NCI-H1930 (cell line): ENCODE measurements around the gene DLGAP1.

ENCODE experiments used
- DNase-seq, 2 experiments: peaks; one replicate each; lab custom pipeline; 2025; lab: John Stamatoyannopoulos, UW

Gene DLGAP1

DNA sequence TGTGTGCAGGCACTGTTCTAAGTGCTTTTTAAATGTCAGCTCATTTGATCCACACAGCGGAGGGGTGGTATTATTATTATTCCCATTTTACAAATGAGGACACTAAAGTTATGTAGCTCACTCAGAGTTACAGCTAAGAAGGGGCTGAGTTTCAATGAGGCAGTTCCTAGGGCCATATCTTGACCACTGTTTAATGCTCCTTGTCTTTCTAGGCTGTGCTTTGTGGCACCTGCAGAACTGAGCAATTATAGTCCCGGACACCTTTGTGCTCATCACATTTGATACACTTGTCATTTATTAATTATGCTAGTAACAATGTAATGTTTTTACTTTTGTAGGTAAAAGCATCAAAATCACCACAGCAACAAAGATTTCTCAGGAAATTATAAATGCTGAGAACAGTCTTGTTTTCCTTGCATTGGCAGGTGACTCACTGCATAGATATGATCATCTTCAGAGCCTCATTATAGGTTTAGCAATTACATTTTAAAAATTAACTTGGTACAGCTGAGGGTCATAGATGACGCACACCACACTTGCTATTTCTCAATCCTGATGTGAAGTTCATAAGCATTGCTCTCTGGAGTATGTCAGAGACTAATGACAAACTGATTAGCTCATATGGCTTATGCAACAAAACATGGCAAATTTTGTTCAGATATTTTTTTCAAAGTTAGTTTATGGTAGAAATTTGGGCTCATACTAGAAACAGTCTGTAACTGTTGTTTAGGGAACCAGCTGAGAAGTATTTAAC is 638.3 kb downstream of the DLGAP1 start:
- DNase-seq = no peak

- DNase-seq = no peak
Observed at GRCh38 chr18:3815991-3816390, 639.1 kb downstream of the DLGAP1 start.

- no peak for DNase-seq
Observed at GRCh38 chr18:3814816-3815215, 640.3 kb downstream of the DLGAP1 start.

DNA sequence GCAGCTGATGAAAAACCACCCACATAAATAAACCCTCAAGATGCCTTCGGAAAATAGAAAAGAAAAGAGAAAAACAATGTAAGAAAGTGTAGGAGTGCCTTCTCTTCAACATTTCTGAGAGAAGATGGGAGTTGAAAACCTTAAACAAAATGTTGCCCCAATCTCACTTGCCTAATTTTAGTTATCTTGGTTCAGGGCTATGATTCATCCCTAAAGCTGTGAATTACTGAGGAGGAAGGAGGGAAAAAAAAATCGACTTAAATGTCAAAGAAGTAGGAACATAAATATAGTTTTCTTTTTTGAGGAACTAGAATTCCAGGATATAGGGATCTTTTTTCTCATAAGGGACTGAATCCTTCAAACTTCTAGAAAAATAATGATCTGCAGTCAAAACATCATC is 644.8 kb downstream of the DLGAP1 start:
- DNase-seq = no peak

GRCh38 chr18:3808985-3809780 is 645.9 kb downstream of the DLGAP1 start:
- DNase-seq = no peak

GRCh38 chr18:3806656-3807055 is 648.5 kb downstream of the DLGAP1 start:
- no peak for DNase-seq

GRCh38 chr18:3804336-3804735 is 650.8 kb downstream of the DLGAP1 start:
- DNase-seq = no peak

GRCh38 chr18:3803350-3803749 is 651.8 kb downstream of the DLGAP1 start:
- no peak for DNase-seq

DNA sequence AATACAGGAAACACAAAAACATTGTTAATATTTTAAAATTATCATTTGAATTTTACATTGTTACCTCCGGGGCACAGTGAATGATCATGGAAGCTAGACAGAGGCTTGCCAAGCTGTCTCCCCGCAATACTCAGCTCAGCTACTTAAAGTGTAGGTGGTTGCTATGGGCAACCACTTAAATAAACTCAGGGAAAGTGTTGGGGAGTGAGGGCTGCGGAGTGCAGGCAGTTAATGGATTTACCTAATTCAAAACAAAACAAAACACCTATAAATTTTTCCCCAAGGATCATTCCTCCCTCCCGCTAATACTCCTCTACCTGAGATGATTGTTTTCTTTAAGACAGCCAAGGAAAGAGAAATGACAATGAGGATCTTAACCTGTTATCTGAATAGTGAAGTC is 655.6 kb downstream of the DLGAP1 start:
- DNase-seq = no peak

- no peak for DNase-seq
Observed at GRCh38 chr18:3798032-3798431, 657.1 kb downstream of the DLGAP1 start.

- DNase-seq = no peak
Observed at GRCh38 chr18:3796434-3796833, 658.7 kb downstream of the DLGAP1 start.

- DNase-seq = no peak
Observed at GRCh38 chr18:3794537-3795348, 660.4 kb downstream of the DLGAP1 start.

- no peak for DNase-seq
Observed at GRCh38 chr18:3793545-3793944, 661.6 kb downstream of the DLGAP1 start.

GRCh38 chr18:3793111-3793510 is 662.0 kb downstream of the DLGAP1 start:
- no peak for DNase-seq

DNA sequence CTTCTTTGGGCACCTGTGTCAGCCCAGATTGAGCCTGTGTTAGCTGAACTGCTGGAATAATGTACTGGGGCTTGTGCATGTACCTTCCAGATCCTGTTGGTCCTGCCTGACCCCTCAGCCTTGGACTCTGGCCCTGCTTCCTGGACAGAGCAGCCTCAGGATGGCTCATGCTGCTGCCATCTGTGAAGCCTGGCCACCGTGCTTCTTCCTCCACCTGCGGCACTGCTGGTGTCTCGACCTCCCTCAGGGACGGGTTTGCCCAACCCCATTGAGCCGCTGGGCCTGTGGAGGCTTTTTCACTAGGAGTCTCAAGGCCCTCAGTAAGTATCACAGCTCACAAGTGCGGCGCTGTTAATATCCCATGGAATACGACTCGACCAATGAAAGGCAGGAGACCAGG is 662.4 kb downstream of the DLGAP1 start:
- DNase-seq = no peak

GRCh38 chr18:3791238-3791637 is 663.9 kb downstream of the DLGAP1 start:
- DNase-seq = no peak

GRCh38 chr18:3790703-3791102 is 664.4 kb downstream of the DLGAP1 start:
- no peak for DNase-seq

DNA sequence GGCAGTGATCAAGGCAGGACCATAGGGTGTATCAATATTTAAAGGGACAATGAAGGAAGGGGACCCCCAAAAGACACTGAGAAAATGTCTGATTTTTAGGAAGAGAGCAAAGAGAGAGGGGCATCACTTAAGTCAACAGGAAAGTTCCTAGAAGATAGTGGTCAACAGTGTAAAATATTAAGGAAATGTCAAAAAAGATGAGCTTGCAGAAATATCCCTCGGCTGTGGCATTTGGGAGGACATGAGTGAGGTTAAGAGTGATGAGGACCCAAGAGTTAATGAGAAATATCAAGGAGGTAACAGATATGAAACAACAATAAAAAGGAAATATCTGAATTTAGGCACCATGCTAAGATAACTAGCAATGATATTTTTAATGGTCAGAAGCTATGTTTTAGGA is 665.6 kb downstream of the DLGAP1 start:
- no peak for DNase-seq

- DNase-seq = no peak
Observed at GRCh38 chr18:3784949-3785348, 670.2 kb downstream of the DLGAP1 start.

- DNase-seq = no peak
Observed at GRCh38 chr18:3782901-3783300, 672.2 kb downstream of the DLGAP1 start.

DNA sequence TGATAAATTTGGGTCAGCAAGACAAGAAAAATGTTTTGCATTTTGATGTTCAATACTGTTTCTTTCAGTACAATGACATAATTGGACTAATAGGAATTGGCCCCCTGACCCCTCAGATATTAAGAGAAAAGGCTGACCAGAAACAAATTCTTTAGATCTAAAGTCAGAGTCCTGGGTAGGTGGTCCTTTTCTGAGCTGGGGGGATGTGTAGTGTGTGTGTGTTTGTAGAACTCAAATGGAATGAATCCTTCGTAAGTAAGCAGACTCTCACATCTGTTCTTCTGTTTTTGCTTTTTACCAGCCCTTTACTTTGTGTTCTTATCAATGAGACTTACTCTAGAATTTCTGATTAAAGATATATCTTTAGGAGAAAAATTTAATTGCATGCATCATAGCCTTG is 677.4 kb downstream of the DLGAP1 start:
- no peak for DNase-seq

DNA sequence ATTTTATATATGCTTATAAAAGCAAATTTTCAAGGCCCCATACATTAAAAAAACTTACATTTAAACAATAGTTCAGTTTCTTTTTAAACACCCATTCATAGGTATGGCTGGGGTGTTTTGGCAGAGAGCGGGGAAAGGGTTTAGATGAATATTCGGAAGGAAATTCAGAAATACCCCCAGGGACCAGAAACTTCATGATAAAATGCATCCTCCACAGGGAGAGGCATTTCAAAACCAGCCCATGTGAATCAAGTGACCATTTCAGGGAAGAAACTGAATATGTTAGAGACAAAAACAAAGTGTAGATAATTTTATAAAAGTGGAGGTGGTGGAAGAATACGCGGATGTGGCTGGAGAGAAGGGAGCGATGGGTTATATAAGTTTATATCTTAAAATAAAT is 678.0 kb downstream of the DLGAP1 start:
- no peak for DNase-seq

DNA sequence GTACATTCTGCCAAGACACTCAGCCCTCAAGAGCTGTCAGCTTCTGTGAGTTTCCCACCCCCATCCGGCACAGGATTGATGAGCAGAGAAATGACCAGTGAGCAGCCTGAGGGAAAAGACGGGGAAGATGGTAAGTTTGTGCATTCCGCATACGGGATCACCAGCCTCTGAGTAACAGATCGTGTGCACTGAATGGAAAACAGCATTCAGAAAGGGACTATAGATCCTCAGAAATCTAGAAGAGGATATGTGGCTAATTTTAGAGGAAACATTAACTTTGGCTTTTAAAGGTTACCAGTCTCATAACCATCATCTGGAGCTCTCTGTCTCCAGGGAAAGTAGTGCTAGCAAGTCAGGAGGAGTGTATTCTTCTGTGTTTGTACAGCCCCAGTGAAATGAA is 679.1 kb downstream of the DLGAP1 start:
- no peak for DNase-seq
